MM.1S (cell line): ENCODE results near the gene COL5A1.

Experiments
- EZH2 ChIP-seq: fragments of 300-600 bp; sonication (generic); optimal IDR thresholded peaks from 2 replicates; pipeline ENCODE3; 2017; ENCODE audit warnings: low read depth, mild to moderate bottlenecking, antibody characterized with exemption, low read length, mixed read lengths
- TF ChIP-seq, protein P1 (sequence below): fragments of 300-600 bp; sonication (generic); IDR thresholded peaks from 2 replicates; pipeline ENCODE4 v1.5.1; 2016; ENCODE audit warnings: antibody characterized with exemption, low read length, mixed read lengths

DNA sequence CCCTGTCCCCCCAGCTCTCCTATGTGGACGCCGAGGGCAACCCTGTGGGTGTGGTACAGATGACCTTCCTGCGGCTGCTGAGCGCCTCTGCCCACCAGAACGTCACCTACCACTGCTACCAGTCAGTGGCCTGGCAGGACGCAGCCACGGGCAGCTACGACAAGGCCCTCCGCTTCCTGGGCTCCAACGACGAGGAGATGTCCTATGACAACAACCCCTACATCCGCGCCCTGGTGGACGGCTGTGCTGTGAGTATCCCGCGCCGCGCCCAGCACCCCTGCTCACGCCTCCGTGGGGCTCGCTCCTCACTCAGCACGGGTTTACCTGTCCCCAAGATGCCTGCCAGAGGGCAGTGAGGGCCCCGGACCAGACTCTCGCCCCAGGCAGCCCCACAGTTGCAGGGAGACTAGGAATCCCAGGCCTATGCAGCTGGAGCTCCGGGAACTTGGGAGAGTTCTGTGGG is 193.4 kb downstream of the COL5A1 start:
- no peak for TF ChIP-seq EZH2
- TF ChIP-seq, protein P1, sequence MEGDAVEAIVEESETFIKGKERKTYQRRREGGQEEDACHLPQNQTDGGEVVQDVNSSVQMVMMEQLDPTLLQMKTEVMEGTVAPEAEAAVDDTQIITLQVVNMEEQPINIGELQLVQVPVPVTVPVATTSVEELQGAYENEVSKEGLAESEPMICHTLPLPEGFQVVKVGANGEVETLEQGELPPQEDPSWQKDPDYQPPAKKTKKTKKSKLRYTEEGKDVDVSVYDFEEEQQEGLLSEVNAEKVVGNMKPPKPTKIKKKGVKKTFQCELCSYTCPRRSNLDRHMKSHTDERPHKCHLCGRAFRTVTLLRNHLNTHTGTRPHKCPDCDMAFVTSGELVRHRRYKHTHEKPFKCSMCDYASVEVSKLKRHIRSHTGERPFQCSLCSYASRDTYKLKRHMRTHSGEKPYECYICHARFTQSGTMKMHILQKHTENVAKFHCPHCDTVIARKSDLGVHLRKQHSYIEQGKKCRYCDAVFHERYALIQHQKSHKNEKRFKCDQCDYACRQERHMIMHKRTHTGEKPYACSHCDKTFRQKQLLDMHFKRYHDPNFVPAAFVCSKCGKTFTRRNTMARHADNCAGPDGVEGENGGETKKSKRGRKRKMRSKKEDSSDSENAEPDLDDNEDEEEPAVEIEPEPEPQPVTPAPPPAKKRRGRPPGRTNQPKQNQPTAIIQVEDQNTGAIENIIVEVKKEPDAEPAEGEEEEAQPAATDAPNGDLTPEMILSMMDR, result no peak
